Activated CD4-positive, alpha-beta T cell treated with anti-CD3 and anti-CD28 coated beads, Interleukin-2, amount 50 U/mL, for 24 hours (primary cell): Measurements from ENCODE around the gene FGGY.

Source experiments
- DNase-seq, 2 donors: peaks; one replicate each; pipeline ENCODE4 v3.0.0-alpha.2; 2020; ENCODE audit warnings: low read depth in 1 of 2, low spot score in 1 of 2

FGGY gene

GRCh38 chr1:59752556-59753414 is 455.9 kb downstream of the FGGY start:
- DNase-seq: no peak

- DNase-seq: no peak
Observed at GRCh38 chr1:59755069-59755685, 458.3 kb downstream of the FGGY start.

GRCh38 chr1:59757197-59757747 is 460.4 kb downstream of the FGGY start:
- no peak for DNase-seq

DNA sequence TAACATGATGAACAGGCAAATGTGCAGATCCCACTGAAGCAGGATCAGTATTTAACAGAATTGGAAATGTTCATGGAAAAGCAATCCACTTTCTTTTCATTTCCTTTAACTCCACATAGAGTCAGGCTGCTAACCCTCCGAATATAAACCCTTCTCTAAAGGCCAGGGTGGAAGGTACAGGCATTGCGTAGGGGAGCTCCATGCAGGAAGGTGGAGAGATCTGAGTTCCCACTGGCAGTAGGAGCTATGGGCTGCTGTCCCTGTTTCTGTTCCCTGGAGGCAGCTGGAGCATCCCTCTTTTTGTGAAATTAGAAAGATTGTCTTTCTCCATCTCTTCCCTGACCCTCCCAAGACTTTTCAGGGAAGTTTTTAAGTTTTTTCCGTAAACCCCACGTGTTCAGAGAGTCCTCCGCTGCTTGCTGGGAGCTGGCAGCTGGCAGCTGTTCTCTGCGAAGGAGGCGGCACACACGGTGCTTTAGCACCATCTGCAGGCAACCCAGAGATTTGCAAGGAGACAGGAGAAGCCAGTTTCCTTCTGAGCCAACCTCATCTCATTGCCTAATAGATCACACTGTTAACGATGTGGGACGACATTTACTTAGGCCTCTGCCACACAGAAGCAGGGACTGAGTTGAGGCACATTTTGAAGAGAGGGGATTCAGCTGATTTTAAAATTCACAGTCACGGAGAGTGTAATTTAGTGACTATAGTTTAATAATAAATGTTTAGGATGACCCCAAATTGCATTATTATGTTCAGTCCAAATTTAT is 462.4 kb downstream of the FGGY start:
- DNase-seq: peak; percentile 51 to 58

GRCh38 chr1:59761443-59761842 is 464.5 kb downstream of the FGGY start:
- DNase-seq: no peak

DNA sequence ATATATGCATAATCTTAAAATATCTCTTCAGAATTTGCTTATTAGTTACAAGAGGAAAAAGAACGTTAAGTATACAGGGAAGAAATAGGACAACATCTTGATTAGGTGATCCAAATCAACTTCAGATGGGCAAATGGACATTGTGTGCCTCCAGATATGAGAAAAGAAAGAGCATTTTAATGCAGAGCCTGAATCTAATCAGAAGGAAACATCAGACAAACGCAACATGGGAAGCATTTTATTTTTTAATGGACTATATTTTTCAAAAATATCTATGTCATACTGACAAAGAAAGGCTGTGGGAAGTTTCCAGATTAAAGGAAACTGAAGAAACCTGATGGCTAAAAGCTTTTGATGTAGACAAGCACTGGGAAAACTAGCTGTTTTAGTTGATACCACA is 466.5 kb downstream of the FGGY start:
- DNase-seq: no peak

DNA sequence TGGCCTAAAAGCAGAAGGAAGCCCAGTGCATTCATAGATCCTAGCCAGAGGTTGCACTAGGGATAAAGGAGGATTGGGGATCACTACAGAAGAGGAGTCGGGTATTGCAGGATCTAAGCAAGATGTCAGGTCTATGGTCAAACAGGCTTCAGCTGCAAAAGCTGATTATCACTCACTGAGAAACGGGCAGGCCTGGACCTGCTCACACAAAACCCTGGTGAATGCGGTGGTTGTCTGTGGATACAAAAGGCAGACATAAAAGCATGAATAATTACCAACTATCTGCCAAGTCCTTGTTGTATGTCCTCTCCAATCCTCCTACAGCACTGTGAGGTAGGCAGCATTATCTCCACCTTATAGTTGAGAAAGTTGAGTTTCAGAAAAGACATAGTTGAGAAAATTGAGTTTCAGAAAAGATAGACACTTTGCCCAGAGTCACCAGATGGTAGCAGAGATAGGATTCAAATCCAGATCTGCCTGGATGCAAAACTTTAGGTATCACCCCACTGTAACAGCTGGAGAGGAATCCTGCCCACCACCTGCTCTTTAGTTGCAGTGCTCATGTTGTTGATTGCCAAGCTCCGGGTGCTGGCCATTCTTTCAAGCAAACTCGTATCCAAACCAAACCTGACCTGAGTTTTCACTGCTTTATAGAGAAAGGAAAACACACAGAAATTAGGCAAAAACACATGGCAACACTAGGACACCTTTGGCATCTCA is 468.3 kb downstream of the FGGY start:
- no peak for DNase-seq

DNA sequence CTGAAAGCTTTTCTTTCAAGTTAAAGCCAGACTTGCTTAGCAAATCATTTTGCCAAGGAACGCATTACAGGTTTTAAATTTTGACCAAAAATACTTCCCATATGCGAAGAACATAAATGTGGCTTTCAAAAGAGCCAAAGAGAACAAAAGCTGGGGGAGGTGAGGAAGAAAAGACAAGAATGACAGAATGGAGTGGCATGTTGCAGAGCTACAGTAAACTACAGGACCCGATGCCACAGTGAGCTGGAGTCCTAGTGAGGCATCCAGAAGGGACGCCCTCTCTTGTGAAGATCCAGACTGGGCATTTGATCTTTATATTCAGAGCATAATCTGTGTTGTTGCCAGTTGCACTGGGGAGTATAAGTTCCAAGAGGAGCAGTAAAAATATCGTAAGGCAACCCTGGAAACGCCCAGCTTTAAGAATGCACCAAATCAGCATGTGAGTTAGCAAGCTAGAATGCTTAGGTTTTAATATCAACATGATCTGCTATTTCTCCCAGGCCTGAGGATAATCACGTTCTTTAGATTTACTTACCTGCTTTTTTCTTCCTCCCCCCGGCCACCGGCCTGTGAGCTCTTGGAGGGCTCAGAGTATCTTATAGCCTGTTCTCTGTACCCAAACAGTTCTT is 469.4 kb downstream of the FGGY start:
- DNase-seq: no peak

- no peak for DNase-seq
Observed at GRCh38 chr1:59767119-59767518, 470.2 kb downstream of the FGGY start.

DNA sequence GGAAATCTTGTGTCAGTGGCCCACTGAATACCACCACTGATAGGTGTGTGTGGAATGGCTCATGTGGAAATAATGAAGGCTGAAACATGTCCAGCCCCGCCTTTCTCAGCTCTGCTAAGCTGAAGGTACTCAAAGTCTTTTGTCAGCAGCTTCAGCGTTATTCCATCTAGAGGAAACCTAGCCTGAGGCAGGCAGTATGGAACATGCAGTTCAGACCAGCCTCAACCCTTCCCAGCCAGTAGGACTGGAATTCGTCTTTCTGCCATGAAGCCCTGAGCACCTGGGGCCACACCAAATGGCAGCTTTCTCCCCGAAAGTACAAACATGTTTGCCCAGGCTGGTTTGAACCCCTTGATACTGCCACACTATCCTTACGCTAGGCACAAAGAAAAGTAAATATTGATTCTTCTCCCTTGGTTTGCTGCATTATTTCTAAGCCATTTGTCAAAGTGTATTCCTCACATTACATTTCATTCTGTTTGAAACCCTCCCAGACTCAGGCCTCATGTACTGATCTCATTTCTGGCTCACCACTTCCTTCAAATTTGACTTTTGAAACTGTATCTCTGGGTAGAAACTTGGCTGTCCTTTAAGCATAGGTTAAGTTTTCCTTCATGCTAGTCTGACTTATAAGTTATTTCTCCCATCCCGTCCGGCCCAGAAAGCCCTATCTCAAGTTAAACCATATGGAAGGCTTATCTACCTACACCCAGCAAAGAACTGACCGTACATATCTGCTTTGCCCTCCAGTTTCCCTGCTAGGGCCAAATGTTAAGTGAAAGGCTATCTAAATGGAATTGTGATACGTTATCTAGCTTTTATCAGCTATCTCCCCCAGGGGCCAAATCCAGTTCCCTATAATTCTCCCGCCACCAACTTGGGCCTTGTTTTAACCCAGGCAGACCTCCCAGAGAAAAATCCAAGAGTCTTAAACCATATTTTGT is 472.2 kb downstream of the FGGY start:
- DNase-seq: no peak

- DNase-seq: no peak
Observed at GRCh38 chr1:59769736-59770095, 472.8 kb downstream of the FGGY start.

- no peak for DNase-seq
Observed at GRCh38 chr1:59771361-59771760, 474.5 kb downstream of the FGGY start.

GRCh38 chr1:59775480-59775879 is 478.6 kb downstream of the FGGY start:
- DNase-seq: no peak

- DNase-seq: no peak
Observed at GRCh38 chr1:59776960-59777852, 480.3 kb downstream of the FGGY start.

DNA sequence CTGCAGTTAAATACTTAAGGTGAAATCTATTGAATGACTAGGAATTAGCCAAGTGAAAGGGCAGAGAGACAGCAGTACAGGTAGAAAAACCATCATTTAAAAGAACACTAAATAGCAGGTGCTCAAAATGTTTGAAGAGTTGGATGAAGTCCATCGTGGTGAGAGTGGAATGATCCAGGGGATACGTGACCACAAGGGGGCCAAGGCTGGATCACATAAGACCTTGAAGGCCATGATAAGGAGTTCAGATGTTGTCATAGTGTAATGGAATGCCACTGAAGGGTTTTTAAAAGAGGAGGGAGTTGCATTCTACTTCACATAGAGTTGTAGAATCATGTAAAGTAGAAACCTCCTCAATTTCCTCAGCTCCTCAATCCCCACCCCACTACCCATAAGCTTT is 483.1 kb downstream of the FGGY start:
- DNase-seq: no peak

DNA sequence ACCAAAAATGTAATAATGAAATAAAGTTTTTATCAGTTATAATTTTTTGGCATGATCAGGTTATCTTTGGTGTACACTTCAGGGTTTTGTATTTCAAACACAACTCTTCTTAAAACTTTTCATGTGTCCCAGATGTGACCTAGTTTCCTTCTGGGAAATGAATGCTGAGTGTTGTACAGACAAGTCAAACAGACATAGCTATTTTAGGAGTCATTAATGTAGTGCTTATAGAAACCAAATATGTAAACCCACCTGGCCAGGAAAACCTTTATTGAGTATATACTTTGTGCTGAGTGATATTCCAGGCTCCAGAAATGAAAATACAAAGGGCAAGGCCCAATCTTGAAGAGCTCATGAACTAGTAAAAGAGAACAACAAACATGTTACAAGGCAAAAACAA is 491.9 kb downstream of the FGGY start:
- no peak for DNase-seq

GRCh38 chr1:59798600-59798999 is 501.7 kb downstream of the FGGY start:
- no peak for DNase-seq

DNA sequence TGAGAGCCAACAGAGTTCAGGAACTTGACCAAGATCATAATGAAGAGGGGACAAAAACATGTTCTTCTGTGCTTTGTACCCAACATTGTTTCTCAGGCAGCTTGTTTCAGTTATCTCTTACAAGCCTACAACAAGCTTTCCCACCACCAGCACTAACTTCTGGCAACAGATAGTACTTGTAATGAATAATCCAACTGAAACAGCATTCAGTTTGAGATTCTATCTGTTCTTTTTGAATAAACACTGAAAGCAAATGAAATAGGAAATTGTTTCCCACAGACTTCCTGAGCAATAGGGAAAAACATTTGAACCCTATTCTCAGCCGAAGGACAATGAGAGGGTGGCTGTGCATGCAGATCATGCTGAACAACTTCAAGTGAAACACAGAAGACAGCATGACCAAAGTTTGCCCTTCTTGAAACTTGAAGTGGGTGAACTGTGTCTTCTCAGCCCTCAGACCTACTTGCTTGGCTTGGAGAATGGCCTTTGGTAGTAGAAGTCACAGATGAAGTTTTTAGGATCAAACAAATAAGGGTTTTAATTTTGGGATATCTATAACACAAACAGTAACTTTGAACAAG is 506.7 kb downstream of the FGGY start:
- no peak for DNase-seq
